ELF-1 (cell line): Measurements from ENCODE around the gene CPED1.
"Not testable (repeated sequence)": the region's sequence is repeated elsewhere in the genome, so short reads cannot be mapped to it uniquely, and the experiment has no call there.

Experiments
- DNase-seq: peaks from one replicate; pipeline ENCODE4 v3.0.0-alpha.2; 2016; ENCODE audit warnings: low read depth, low spot score

Gene CPED1

DNA sequence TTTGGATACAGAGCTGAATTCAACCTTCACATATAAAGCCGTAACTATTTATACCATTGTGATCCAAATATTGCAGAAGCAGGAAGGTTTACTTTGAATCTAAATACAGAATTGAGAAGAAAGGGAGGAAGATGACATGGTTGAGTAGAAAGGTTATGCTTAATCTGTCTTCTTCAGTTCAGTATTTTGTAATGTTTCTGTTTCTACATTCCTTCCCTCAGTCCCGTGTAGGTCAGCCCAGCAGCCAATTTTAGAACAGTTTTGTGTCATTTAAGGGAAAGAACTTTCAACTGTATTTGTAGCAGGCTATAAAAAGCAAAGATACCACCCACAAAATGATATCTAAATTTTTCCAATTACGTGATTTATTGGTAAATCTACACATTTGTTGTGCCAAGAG is 97.4 kb downstream of the CPED1 start:
- DNase-seq = no peak

DNA sequence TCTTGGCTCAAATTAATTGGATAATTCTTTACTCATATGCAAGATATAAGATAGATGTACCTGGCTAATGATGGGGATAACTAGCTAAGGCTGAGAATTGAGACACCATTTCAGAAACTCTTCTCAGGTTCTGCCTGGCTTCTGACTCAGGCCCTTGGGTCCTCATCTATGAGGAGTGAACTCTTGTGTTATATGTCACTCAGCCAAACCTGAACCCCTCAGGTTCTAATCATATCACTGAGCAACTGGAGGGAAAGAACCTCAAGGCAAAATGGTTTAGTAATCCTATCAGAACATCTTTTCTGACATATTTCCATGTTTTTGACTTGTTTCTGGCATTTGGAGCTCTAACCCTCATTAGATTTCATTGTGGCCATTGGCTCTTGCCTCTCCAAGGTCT is 100.4 kb downstream of the CPED1 start:
- DNase-seq = no peak

DNA sequence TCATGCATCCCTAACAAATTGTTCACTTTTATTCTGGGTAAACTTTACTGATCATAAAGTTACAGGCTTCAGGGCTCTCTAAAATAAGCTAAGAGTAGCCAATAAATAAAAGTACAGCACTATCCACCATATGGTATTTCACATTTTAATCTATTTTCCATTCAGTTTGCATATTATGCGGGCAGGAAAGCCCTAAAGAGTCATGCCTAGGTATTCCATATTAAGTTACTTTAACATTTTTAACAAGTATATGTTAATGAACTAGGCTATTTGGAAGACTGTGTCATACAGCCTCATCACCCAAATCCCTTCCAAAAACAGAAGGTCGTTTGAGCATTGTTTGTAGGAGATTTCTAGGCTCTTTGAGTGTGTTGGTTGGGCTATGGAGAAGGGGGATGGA is 106.3 kb downstream of the CPED1 start:
- no peak for DNase-seq

DNA sequence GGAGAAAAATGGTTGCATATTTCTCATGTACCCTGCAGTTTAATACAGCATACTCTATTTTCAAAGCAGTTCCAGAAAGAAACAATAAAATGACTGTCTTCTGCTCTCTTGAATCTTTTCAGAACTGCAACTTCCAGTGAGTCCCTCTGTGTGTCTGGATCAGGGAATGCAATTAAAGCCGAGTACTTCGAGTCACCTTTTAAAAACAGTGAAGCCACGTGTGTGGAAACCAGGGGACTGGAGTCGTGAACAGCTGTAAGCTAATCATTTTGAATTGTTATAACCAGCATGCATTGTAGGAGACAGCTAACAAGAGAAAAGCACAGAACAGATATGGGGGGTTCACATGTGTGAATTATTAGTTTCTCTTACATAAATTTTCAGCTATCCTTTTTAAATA is 109.1 kb downstream of the CPED1 start:
- DNase-seq = no peak

DNA sequence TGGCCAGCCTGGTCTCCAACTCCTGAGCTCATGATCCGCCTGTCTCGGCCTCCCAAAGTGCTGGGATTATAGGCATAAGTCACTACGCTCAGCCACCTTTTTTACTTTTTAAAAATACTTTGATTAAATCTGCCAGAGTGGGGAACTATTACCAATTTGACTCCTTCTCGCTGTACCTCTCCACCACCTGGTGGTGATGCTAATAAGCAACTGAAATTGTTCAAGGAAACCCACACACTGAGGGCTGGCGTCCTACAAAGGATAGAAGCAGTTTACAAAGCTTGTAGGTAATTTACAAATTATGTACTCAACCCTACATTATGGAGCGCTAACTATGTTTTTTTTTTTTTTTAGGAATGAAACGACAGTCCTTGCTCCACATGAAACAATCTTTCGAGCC is 111.1 kb downstream of the CPED1 start:
- no peak for DNase-seq

DNA sequence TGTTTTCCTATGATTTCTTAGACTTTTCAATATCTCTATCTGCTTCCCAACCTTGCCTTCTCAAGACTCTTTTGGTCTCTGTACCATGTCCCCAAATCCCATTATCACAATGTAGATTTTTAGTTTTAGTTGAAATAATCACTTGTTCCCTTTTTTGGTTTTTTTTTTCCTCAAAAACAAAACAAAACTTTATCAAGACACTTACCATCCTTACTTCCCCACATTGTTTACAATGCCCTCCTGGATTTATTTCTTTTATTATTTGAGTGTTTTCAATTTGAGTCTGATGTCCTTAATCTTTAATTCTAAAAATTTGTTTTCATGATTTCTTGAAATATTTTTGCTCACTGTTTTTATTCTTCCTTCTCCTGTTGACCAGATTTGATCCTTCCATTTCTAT is 112.6 kb downstream of the CPED1 start:
- DNase-seq = no peak

DNA sequence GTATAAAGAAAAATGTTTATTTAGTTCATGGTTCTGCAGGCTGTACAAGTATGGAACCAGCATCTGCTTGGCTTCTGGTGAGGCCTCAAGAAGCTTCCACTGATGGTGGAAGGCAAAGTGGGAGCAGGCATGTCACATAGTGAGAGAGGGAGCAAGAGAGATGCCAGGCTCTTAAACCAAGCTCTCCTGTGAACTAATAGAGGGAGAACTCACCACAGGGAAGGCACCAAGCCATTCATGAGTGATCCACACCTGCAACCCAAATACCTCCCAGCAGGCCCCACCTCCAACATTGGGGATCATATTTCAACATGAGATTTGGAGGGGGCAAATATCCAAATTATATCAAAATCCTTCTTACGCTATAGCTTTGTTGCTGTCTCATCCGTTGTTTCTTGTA is 113.1 kb downstream of the CPED1 start:
- no peak for DNase-seq

DNA sequence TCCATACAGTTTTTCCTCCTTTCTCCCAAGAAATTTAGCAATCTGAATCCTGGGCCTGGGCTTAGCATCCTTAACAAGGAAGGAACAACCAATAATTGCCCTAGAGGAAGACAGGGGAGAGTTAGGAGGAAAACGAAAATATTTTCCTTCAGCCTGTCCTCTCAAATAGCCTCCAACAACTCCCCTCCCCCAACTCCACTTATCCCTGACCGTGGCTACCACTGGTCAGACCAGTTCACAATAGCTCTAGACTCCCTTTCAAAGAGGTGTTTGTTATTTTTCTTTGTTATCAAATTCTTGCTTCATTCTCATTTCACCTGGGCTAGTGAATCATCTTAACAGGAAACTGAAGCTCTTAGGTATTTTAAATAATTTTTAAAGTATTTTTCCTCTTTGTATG is 114.1 kb downstream of the CPED1 start:
- peak; percentile 51 for DNase-seq

DNA sequence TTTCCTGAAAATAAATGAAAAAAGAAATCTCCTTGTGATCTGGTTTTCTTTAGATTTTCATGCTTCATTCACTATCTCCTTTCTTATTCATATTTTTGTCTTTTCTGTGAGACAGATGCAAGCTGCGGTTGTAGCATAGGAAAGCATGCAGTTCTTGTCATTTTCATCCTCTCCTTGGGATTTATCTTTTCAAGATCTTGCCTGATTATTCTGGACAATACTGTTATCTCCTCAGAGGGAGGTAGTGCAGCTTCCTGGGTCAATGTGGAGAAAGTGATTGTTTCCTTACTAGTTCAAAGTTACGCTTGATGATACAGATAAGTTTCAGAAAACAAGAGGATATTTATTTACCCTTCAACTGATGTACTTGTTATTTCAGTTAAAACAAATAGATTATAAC is 114.6 kb downstream of the CPED1 start:
- DNase-seq = no peak

DNA sequence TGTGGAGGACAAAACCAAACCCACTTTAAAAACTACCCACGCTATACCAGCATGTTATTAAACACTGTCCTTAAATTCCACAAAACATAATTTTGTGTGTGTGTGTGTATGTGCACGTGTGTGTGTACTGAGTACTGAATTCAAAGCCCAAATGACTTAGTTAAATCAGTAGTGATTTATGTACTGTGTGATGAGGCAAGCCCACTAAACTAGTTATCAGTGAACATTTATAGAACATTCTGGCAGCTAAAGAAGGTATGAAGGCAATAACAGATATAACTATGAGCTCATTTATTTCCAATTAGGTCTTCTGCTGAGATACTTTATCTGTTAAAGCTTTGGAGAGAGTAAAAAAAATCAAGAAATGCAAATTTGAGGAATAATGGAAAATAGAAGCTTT is 115.1 kb downstream of the CPED1 start:
- no peak for DNase-seq

DNA sequence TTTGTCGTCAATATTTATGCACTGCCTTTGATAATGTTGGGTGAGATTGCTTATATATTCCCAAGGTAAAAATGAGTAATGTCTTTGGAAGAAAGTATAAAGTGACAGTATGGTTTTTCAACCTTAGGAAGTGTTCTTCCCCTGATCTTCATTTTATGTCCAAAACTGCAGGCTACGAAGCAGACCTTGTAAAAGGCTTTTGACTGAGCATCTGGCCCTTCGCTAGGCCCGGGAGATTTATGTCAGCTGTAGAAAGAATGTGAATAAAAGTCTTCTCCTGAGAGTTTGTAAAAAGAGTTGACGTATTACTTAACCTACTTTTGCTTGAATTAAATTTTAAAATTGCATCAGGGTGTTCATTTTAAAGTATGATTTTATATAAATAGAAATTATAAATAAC is 116.8 kb downstream of the CPED1 start:
- DNase-seq = no peak

DNA sequence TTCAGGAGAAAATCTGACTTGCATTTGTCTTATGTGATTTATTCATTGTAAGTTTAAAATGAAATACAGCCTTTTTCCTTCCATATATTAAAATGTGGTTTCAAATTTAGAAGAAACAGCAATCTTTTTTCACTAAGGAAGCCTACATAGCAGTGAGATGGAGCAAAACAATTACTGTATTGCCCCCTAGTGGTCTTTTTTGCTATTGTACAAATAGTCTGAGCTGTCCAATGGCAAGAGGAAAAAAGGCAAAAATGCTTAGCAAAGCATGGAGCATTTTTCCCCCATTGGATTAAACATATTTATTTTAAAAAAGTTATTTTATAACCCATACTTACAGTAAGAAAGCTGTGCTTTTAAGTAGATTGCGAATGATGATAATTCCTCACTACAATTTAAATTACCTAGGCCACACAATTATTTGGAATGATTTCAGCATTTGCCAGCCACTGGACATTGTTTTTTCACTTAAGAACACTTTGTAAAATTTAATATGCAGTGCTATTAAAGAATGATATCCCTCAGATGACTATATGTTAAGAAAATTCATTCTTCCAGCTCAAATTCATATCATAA is 119.5 kb downstream of the CPED1 start:
- peak; percentile 11 for DNase-seq

DNA sequence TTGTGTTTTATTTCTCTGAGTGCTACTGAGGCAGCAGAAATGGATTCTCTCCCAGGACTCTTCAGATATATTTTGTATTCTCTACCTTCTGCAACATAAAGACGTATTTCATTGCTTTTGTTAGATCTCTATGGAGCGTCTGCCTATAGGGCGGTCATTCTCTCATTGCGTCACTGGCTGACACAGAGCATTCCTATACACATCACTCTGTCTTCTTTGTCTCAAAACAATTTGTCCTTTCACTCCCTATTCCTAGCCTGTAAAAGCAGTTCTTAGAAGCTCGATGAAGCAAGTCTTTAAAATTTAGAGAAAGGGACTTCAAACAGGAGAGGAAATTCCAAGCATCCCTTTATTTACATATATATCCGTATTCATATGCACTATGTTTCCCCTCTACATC is 120.6 kb downstream of the CPED1 start:
- no peak for DNase-seq

DNA sequence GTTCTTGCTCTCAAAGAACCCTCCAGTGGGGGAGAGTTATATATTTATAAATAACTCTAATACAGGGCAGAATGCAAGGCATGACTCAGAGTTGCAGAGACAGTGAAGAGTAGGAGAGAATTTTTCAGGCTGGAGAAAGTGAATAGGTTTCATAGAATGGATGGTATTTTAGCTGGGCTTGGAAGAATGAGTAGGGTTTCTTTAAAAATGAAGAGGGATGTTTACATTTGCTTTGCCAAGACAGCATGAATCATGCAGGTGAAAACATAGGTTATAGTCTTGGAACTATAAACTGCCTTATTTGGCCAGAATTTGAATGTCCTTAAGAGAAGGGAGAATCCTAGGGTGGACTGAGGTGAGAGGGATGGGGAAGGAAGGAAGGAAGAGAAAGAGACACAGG is 124.8 kb downstream of the CPED1 start:
- DNase-seq = no peak

DNA sequence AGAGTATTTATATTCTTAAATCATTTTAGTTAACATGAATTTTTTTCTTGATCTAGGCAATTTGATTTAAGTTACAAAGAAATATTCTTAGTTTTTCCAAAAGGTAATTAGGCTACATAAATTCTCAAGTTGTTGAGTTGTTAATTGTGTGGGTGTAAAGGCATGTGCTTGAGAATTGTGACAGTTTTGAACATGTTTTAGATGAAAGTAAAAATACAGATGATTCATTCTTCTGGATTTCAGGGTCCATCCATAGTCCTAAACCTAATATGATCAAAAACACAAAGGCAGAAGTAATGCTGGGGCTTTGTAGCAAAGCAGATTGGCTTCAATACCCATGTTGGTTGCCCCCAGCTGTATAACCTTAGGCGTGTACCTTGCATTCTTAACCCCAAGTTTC is 127.9 kb downstream of the CPED1 start:
- DNase-seq = no peak

DNA sequence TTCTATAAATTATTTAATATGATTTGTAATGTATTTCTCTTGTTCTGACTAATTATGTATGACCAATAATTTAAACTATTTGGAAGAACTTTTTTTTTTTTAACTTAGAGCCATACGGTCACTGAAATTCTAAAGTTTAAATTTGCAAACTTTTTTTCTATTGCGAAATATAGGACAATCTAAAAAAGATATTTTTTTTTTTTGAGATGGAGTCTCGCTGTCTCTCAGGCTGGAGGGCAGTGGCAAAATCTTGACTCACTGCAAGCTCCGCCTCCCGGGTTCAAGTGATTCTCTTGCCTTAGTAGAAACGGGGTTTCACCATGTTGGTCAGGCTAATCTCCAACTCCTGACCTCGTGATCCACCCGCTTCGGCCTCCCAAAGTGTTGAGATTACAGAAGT is 130.5 kb downstream of the CPED1 start:
- no peak for DNase-seq

DNA sequence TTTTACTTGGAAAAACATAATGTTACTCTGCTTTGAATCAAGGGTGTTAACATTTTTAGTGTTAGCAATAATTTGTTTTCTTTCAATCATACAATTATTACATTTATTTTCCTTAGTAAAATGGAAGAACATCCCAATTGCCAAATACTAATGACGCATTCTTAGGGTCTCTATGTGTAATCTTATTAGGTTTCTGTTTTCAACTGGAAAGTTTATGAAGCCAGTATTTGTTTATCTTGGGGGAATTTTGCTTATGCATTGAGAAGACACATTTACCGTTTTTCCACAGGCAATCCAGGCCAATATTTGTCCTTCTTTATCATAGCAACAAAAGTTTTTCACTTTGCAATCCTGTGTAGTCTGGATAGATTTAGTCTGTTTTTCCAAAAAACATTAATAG is 134.5 kb downstream of the CPED1 start:
- DNase-seq = no peak

DNA sequence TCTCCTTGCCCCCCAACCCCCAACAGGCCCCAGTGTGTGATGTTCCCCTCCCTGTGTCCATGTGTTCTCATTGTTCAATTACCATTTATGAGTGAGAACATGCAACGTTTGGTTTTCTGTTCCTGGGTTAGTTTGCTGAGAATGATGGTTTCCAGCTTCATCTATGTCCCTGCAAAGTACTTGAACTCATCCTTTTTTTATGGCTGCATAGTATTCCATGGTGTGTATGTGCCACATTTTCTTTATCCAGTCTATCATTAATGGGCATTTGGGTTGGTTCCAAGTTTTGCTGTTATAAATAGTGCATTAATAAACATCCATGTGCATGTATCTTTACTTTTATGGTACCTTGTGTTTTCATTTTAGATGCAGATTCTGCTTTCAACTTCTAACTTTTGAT is 136.9 kb downstream of the CPED1 start:
- not testable (repeated sequence) for DNase-seq

DNA sequence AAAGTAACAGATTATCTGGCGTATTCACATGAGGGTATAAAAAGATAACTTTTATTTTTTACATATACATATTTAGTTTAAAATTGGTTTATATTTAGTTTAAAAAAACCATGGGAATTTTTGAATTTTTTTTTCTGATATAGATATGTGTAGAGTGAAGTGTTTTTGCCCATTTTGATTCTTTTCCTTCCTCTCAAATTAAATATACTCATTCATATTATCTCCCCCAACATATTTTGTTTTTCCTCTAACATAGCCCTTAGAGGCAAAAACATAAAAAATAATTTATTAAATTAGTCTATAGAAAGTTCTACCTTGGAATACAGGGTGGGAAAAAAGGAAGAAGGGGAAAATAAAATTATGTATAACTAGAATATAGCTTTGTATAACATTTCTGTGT is 137.7 kb downstream of the CPED1 start:
- DNase-seq = no peak

DNA sequence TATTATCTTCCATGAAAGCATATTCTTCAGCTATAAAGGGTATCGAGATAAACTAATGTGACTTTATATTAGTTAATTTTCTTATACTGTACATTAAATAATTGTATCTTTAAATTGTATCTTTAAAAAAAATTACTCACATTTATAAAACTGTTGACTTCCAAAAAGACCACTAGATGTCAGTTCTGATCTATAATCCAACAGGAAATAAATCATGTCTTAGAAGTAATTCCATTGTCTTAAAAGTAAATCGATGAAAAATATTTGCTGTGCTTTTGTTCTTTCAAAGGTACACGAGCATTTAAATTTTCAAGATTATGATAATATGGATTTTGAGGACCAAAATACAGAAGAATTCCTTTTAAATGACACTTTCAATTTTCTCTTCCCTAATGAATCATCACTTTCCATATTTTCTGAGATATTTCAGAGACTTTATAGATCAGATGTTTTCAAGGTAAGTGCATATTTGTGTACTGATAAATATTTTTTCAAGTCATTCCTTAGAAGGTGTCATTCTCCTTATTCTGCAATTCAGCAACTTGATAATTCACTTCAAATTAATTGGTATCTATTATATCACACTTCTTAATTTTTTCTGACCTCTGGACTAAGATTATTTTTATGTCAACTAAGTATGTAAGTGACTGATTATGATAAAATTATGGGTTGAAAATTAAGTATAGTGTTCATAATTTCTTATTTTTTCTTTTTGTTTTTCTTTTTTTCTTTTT is 138.5 kb downstream of the CPED1 start:
- DNase-seq = no peak

DNA sequence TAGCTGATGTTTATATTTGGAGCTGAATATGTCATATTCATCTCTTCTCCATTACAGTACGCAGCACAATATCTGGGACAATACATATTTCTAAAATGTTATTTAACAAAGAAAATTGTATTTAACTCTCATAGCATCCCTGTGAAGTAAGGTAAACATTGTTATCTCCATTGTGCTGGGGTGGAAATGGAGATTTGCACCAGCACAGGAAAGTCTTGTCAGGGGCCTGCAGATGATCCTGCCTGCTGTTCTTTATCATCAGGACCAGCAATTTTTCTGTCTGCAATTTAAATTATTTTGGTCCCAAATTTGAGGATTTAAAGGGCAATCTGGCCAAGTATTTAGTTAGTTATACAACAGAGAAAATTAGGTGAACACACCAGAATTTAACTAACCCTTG is 144.4 kb downstream of the CPED1 start:
- DNase-seq = no peak

DNA sequence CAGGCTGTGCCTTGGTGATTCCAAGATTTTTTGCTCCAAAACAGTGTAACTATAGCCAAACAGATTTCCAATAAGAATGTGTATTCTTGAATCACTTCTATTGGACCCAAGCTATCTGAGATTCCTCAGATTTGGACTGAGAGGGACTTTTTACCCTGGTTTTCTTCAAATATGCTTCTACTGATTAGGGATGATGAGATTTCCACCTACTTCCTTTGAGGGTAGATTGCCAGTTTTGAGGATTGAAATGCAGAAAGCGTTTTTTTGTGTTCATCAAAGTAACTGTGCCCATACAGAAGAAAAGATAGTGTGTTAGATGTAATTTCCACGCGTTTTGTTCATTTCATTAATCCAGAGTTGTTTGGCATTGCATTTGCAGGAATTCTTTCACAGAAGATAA is 144.9 kb downstream of the CPED1 start:
- DNase-seq = no peak

DNA sequence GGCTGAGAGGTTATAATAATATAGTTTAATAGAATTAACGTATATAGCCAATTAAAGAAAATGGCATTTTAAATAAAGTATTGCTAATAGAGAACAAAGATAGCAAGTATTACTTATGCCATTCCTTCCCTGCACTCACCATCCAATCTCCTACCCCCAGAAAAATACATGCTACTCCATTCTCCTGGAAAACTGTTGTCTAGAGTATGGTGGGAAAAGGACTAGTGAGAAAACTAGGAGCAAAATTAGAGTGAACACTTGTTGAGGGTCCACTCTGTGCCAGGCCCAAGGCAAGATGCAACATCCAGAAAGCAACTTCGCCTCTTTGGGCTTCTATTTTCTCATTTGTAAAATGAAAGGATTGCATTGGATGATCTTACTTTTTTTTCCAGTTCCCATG is 149.1 kb downstream of the CPED1 start:
- no peak for DNase-seq
